ENCODE results near the gene COL4A5.
"Not testable (repeated sequence)": the region's sequence is repeated elsewhere in the genome, so short reads cannot be mapped to it uniquely, and the experiment has no call there.

Gene COL4A5

DNA sequence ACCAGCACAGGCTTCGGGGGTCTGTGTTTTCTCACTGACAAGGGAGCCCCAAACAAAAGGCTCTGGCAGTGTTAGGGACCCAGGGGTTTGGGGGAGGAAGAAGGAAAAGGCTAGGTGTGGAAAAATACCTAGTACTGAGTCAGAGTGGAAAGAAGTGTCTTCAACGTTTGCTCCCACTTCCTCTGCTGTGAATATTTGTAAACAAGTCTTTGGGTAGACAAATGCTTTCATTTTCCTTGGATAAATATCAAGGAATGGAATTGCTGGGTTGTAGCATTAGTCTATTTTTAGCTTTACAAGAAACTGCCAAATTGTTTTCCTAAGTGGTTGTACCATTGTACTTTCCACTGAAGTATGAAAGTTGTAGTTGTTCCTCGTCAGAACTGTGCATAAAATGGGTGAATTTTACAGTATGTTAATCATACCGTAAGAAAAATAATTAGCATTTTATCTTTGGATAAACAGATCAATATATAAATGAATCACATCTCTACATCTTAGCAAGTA lies 17.4 kb downstream of the COL4A5 start:
- no peak for DNase-seq (ENCODE audit: low spot score)

DNA sequence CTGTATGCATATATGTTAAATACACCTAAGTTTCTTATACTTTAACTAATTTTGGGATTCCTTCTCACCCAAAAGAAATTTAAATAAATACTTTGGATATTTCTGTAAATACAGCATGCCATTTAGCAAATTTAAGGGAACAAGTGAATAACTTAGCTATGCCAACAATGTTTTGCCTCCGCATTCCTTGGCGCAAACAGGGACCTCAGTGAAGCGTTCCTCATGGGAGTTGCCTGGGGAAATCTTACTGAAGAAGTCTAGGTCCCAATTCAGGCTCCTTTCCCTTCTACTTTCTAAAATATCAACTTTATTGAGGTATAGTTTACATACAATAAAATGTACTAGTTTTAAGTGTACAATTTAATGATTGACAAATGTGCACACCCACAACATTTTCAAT lies 25.0 kb downstream of the COL4A5 start:
- DNase-seq (ENCODE audit: low spot score): no peak

DNA sequence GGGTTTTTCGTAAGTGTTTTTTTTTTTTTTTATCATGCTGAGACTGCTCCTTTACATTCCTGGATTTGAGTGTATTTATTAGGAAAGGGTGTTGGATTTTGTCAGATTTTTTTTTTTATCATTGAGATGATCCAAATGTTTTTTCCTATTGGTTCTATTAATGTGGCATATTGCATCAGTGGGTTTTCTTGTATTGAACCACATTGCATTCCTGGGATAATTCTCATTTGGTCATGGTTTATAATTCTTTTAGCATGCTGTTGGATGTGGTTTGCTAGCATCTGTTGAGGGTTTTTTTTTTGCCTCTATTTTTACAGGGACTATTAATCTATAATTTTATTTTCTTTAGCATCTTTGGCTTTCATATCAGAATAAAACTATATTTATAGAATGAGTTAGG lies 28.8 kb downstream of the COL4A5 start:
- DNase-seq (ENCODE audit: low spot score): no peak

DNA sequence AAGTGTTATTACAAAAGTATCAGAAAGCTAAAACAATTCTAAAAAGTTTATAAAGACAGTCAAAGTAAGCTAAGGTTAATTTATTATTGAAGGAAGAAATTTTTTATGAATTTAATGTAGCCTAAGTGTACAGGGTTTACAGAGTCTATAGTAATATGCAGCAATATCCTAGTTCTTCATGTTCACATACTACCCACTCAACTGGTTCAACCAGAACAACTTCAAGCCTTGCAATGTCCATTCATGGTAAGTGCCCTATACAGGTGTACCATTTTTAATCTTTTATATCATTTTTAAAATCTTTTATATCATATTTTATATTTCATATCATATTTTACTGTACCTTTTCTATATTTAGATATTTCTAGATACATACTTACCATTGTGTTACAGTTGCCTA lies 34.3 kb downstream of the COL4A5 start:
- DNase-seq (ENCODE audit: low spot score): no peak

DNA sequence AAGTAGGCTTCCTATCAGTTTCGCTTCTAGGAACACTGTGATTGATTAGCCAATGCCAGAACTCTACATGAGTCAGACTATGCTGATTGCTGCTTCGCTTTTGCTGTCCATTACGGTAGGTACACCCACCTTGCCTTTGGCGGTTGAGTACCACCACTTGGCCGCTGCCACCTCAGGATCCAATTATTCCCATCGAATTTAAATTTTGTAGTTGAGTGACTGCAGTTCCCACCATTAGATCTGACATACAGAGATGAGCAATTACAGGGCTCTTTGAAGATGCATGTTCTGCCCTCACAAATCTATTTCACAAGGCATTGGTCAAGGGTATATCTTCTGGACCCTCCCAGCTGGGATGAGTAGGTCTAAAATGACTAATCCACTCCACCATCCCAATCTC lies 41.9 kb downstream of the COL4A5 start:
- DNase-seq (ENCODE audit: low spot score): not testable (repeated sequence)

DNA sequence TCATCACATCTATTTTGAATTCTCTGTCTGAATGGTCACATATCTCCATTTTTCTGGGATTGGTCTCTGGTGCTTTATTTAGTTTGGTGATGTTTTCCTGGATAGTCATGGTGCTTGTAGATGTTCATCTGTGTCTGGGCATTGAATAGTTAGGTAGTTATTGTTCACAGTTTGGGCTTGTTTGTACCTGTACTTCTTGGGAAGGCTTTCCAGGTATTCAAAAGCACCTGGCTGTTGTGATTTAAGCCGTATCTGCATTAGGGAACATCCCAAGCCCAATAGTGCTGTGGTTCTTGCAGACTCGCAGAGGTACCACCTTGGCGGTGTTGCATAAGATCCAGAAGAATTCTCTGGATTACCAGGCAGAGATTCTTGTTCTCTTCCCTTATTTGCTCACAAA lies 44.6 kb downstream of the COL4A5 start:
- no peak for DNase-seq (ENCODE audit: low spot score)

DNA sequence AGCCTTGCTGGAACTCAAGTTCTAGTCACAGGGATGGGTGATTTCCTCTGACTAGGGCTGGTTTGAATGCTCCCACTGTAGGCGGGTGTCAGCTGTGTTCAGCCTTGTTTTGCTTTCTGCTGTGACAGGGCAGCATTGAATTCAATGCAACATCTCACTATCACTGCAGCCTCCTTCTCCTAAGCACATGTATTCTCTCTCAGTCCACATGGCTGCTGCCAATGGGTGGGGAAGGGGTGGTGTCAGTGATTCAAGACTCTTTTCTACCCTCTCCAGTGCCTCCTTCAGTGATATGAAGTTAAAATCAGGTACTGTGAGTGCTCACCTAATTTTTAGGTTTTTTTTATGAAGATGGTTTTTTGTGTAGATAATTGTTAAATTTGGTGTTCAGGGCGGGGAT lies 46.3 kb downstream of the COL4A5 start:
- no peak for DNase-seq (ENCODE audit: low spot score)

DNA sequence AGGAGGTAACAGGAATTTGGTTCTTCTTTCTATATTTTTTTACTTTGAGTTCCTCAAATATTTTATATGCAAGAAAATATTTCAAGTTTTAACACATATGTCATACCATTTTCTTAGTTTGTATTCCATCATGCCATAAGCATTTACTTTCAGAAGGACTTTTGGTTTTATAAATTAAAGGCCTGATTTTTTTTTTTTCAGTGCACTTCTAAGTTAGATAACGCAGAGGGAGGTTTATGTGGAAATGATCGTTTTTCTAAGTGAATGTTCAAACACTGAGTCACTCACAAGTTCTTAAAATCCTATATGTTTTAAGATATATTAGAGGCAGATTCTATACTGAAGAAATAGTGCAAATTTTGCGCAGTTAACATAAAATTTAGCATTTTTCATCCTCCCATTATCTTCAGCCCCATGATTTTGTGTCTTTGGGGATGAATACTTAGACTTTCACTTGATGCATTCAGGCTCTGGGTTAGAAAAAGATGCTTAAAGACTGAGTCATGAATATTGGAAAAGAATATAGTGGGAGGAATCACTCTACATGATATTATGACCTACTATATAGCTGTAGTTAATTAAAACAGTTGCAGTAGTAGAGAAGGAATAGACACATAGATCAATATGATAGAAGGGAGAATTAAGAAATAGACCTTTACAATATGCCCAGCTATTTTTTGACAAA lies 54.9 kb downstream of the COL4A5 start:
- no peak for DNase-seq (ENCODE audit: low spot score)

DNA sequence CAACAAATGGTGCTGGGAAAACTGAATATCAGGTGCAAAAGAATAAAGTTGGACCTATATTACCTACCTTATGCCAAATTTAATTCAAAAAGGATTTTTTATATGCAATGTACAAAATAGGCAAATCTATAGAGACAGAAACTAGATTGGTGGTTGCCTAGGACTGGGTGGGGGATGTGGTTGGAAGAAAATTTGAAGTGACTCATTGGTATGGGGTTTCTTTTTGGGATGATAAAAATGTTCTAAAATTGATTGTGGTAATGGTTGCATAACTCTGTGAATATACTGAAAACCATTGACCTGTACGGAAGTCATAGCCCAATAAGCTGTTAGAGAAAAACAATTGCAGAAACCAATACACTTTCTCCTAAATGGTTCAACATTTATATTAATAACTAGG lies 72.1 kb downstream of the COL4A5 start:
- no peak for DNase-seq (ENCODE audit: low spot score)

DNA sequence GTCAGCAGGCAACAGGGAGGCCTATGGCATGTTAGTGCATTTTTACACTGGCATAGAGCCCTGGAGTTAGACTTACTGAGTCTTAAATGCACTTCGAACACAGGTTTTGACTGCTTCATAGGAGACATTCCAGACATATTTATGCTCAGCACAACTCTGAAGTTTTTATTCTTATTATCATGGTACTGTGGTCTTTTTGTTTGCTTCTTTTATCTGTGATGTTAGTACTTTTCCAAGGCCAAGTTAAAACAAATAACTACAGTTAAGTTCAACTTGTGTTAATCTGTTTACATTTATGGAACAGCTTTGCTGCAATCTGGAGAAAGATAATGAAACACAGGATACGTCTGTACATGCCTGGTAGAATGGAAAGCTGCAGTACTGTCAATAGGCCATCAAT lies 76.5 kb downstream of the COL4A5 start:
- DNase-seq (ENCODE audit: low spot score): no peak

DNA sequence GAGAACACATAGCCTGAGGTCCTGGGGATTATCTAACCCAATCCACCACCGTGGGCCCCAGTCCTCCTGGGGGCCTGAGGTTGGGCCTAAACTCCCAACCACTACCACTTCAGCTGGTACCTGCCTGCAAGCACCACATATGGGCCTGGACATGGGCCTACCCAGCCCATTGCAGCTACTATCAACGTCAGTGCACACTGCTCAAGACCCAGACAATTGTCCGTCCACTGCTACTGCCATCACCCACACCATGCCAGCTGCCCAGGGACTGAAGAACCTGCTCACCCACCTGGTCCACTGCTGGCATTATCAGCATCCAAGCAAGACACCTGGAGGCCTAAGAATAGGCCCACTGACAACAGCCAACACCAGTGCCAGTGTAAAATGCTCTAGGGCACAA lies 88.1 kb downstream of the COL4A5 start:
- DNase-seq (ENCODE audit: low spot score): no peak

DNA sequence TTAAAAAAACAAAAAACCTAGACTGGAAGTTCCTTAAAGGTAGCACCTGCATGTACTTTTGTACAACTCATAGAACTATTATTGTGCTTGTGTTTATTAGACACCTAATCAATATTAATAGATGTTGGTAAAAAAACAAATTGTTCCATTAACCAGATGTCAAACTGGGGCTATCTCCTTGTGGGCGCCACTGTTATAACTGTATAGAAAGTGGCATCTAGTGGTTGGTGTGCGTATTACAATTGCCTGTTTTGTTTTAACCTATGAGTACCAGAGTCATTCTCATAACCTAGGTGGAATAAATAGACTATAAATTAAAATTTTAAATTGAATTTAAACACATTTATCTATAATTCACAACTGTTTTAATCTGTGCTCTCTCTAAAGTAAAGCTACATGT lies 97.4 kb downstream of the COL4A5 start:
- peak; percentile 27 for DNase-seq (ENCODE audit: low spot score)

DNA sequence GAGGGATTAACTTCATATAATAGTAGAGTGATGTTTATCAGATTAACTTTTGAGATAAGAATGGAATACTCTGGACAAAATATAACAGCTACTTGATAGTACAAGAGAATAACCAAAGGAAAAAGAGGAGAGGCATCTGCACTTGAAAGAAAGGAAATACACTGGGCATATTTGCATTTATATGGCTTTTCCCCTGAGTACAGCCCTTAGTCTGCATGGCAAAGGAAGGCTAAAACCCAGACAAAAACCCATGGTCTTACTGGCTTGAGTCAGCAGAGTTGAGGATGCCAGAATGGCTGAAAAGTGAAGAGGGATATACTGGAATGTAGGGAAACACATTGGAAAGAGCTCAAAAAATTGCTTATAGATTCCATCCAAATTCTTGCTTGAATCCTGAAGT lies 101.6 kb downstream of the COL4A5 start:
- DNase-seq (ENCODE audit: low spot score): no peak

DNA sequence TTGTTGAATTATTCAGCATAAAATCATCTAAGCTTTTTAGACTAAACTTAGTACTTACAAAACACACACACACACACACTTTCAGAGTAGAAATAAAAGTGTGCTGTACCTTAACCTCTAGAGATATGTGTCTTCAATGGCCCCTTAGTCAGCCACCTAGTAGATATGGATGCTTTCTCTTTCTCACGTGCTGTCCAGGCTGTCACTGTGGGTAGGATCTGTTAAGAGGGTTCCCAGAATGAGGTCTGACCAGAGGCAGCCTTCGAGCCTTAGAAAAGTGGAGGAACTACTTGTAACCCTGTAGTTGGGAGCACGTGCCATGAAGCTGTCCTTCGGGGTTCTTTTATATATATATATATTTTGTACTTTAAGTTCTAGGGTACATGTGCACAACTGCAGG lies 117.9 kb downstream of the COL4A5 start:
- DNase-seq (ENCODE audit: low spot score): no peak

DNA sequence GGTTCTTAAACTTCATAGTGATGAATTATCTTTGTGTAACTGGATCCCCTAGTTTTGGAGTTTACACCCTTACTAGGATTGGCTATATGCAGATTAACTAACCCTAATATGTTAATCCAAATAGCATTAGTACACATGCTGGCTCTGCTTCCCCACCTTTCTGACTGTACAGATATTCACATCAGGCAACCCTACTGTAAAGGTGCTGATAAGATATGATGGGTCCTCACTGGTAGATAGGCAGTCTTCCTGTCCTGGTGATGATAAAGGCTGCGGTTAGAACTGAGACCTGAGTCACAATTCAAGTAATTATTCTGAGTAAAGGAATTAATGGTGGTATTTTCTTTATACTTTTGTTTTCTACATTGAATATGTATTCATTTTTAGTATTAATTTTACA lies 118.6 kb downstream of the COL4A5 start:
- DNase-seq (ENCODE audit: low spot score): no peak

DNA sequence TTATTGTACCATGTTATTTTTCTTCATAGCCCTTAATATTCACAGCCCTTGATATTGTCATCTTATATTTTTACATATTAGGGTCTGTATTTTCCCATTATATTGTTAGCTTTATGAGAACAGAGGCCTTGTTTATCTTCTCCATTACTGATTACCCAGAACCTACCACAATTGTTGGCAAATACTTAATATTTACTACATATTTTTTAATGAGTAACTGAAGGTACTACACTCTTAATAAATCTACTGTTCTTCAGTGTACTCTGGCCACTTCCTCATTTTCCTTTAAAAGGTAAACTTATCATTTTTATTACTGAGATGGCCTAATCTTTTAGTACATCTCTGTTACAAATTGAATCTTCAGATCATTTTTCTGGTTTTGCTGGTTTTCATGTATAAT lies 133.5 kb downstream of the COL4A5 start:
- no peak for DNase-seq (ENCODE audit: low spot score)

DNA sequence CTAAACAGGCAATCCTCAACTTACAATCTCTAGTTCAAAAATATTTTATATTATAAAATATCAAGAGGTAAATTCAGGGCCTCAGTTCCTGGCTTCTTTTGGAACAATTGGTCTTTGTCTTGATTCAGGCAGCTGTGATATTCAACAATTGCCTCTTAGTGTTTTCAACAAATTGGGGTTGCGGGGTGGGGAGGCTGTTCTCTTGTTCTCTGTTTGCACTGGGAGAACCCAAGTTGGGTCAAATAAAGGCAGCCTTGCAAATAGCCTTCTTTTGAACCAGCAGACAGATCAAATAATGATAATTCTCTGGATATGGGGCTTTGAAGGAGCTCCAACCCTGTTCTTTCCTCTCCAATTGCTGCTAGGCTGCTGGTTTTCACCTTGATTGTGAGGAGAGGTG lies 142.5 kb downstream of the COL4A5 start:
- no peak for DNase-seq (ENCODE audit: low spot score)

DNA sequence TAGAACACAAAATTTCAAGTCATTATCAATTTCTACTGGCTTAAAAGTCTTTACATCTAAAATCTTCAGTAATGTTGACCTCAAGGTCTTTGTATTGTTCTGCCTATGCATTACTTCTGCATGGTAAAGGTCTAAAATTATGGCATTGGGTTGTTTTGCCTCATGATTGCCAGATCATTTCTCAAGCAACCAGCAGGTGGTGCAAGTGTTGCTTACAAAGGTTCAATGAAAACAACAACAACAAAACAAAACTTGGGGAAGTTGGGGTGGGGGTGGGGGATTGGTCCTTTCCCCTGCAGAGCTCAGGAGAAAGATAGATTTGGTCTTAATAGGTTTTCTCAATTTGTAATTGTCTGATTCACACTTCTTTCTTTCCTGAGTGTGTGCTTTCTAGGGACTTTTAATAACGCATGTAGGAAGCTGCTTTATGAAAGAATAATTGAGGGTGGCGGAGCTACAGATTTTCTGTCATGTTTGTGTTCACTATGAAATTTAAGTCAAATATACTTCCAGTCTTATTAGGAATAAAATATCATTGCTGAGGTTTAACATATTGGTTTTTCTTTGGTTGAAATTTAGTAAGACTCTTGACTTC lies 145.1 kb downstream of the COL4A5 start:
- DNase-seq (ENCODE audit: low spot score): peak; percentile 11

DNA sequence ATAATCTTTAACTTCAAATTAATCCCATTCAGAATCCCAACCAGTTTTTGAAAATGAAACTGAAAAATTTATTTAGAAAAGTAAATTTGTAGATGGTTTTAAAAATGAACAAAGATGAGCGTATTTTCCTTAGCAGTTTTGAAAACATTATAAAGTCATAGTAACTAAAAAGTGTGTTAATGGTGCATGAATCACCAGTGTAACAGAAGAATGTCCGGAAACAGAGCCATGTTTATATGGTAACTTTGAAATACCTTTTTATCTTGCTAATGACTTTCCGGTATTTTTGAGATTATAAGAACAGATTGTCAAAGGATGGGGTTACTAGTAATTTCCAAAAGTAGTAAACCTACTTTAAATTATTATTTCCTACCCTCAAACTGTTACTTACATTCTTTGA lies 150.9 kb downstream of the COL4A5 start:
- no peak for DNase-seq (ENCODE audit: low spot score)

DNA sequence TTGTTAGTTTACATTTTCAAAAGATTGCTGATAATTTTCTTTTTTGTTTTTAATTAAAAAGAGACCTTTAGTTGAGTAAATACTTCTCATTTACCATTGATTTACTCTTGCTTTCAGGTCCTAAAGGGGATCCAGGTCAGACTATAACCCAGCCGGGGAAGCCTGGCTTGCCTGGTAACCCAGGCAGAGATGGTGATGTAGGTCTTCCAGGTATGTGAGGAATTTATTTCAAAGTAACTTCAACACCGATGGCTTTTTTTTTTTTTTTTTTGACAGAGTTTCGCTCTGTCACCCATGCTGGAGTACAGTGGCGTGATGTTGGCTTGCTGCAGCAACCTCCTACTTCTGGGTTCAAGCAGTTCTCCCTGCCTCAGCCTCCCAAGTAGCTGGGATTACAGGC lies 161.6 kb downstream of the COL4A5 start:
- DNase-seq (ENCODE audit: low spot score): no peak

DNA sequence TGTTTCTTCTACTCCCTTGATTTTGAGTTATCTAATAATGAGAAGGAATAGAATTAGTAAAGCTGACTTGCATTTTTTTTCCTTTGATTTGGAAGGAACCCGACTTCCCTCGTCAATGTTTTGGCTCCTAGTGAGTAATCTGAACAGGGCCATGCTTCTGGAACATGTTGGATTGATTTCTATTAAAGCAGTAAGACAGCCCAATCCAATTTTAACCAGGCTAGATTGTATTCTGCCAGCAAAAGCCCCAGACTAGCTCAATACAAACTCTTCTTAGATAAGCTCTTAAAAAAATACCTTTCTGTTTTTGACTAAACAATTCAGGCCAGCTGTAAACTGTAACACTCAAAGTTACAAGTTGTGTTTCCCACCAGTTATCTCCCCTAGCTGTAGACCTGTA lies 170.5 kb downstream of the COL4A5 start:
- no peak for DNase-seq (ENCODE audit: low spot score)

DNA sequence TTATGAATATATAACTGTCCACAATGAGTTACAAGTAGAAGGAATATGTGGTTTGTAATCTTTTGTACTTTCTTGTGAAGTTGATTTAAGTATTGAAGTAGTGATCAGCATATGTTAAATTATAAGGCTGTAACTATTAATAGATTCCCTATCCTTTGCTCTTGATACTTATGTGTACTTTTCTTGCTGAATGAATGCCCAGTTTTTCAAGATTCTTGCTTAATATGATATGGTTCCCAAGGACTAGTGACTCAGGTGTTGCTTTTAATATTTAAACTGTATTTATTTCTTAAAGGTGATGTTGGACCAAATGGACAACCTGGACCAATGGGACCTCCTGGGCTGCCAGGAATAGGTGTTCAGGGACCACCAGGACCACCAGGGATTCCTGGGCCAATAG lies 175.0 kb downstream of the COL4A5 start:
- no peak for DNase-seq (ENCODE audit: low spot score)

DNA sequence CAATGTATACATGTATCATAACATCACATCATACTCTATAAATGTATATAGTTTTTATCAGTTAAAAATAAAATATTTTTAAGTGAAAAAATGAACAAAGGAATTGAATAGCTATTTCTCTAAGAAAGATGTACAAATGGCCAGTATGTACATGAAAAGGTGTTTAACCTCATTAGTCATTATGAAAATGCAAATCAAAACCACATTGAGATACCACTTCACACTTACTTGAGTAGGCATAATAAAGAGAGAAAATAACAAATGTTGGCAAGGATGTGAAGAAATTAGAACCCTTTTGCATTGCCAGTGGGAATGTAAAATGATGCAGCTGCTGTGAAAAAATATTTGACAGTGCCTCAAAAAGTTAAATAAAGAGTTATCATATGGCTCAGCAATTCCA lies 201.2 kb downstream of the COL4A5 start:
- no peak for DNase-seq (ENCODE audit: low spot score)

DNA sequence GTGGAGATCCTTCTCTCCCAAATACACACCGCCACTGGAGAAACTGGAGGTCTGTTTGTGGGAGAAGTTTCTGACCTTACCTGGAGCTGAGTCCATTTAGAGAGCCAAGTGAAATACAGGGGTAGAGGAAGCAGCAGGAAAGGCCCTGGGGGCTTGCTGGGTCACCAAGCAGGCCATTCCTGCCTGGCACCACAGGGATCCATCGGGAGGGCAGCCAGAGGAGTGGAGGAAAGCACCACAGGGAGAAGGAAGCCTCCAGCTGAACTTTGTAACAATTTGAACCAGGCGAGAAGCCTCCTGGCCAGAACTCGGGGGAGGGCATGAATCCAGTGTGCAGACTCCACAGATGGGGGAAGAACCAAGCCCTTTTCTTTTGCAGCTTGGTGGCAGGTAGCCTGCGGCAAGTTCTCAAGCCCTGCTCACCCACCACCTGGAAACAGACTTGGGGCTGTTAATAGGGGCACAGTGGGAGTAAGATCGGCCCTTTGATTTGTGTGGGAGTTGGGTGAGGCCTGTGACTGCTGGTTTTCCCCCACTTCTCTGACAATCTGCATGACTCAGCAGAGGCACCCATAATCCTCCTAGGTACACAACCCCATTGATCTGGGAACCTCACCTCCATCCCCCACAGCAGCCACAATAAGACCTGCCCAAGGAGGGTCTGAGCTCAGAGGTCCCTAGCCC lies 202.1 kb downstream of the COL4A5 start:
- DNase-seq (ENCODE audit: low spot score): no peak
